Esophagus (tissue), 2 donors: ENCODE measurements around the gene WNT9A. TPM values are rescaled to one million over a fixed set of nuclear protein-coding genes. Genes with fewer than 3 reads are reported as not detected.

ENCODE experiments used
- H3K27ac ChIP-seq, 2 donors: one replicate each; pipeline ENCODE4 v1.5.1; 2013; ENCODE audit warnings: low read depth in 2 of 2, mild to moderate bottlenecking in 2 of 2, inconsistent platforms in 1 of 2, low read length in 1 of 2, moderate library complexity in 1 of 2
- H3K27me3 ChIP-seq, 2 donors: one replicate each; pipeline ENCODE4 v1.6.1; 2013; ENCODE audit warnings: low read length in 2 of 2, control low read depth in 1 of 2, mild to moderate bottlenecking in 1 of 2; ENCODE audit not compliant: insufficient read depth in 2 of 2, control insufficient read depth in 1 of 2
- H3K36me3 ChIP-seq, 2 donors: one replicate each; pipeline ENCODE4 v1.6.1; 2013; ENCODE audit warnings: low read length in 1 of 2; ENCODE audit not compliant: control insufficient read depth in 2 of 2, insufficient read depth in 2 of 2
- H3K4me1 ChIP-seq, 2 donors: one replicate each; pipeline ENCODE4 v1.6.1; 2013; ENCODE audit warnings: low read length in 1 of 2; ENCODE audit not compliant: control insufficient read depth in 2 of 2, insufficient read depth in 2 of 2
- H3K4me3 ChIP-seq, 2 donors: one replicate each; pipeline ENCODE4 v1.5.1; 2013; ENCODE audit warnings: low read length in 2 of 2, mild to moderate bottlenecking in 2 of 2, low read depth in 1 of 2, moderate library complexity in 1 of 2
- H3K9me3 ChIP-seq, 2 donors: one replicate each; pipeline ENCODE4 v1.6.1; 2013; ENCODE audit warnings: mild to moderate bottlenecking in 2 of 2, low read depth in 1 of 2, low read length in 1 of 2, moderate library complexity in 1 of 2; ENCODE audit not compliant: control insufficient read depth in 2 of 2, insufficient read depth in 1 of 2
- WGBS, 2 donors: extraction: QIAGEN DNeasy Blood & Tissue Kit; methylation state at CpG; one replicate each; pipeline ENCODE4 v1.1.7; 2013; 5-methylcytosine and 5-hydroxymethylcytosine counted together
- polyA plus RNA-seq, 2 donors: library from polyadenylated mRNA; stranded (reverse); fragments of 200-250 nt; gene quantifications; one replicate each; pipeline ENCODE4 v1.2.3, GENCODE V29; 2013
- donor health status: healthy with polysubstance abuse.
- donor health status: Bipolar disorder and iron deficiency.

The WNT9A gene
- polyA plus RNA-seq, 2 donors: 2.3 to 3.6 TPM

DNA sequence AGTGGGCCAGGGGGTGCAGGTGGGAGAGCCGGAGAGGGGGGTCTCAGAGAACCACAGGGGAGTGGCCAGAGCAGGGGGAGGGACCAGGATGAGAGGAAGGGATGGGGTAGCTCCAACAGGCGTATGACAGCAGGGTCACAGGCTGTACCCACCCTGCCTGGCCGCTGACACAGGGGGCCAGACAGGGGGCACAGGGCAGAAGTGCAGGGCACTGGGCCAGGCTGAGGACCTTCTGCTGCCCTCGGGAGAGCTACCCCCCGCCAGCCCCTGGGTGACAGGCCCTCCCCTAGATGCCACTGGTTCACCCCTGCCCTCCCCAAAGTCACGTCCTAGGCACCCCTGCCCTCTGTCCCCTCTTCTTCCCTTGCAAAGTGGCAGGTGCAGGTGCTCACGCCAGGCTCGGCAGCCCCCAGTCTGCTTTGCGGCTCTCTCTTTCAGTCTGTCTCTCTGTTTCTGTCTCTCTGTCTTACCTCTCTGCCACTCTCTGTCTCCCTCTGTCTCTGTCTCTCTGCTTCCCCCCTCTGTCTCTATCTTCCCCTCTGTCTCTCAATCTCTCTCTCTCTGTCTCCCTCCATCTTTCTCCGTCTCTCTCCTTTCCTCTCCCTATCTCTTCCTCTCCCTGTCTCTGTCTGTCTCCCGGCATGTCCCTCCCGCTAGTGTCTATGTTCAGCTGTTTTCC is 48.5 kb downstream of the WNT9A start:
- H3K36me3 ChIP-seq: no peaks in the 10 kb centered on the region
- peaks cover 0 to 3% of the 10 kb centered on the region in 2 donors for H3K4me1 ChIP-seq
- WGBS, 2 donors: 58 to 66% methylated on average over 11 to 12 of the region's 12 CpGs
- H3K27me3 ChIP-seq: no peaks in the 10 kb centered on the region
- no peaks in the 10 kb centered on the region for H3K9me3 ChIP-seq
- H3K27ac ChIP-seq: no peak overlapping the region
- H3K4me3 ChIP-seq: no peak overlapping the region

DNA sequence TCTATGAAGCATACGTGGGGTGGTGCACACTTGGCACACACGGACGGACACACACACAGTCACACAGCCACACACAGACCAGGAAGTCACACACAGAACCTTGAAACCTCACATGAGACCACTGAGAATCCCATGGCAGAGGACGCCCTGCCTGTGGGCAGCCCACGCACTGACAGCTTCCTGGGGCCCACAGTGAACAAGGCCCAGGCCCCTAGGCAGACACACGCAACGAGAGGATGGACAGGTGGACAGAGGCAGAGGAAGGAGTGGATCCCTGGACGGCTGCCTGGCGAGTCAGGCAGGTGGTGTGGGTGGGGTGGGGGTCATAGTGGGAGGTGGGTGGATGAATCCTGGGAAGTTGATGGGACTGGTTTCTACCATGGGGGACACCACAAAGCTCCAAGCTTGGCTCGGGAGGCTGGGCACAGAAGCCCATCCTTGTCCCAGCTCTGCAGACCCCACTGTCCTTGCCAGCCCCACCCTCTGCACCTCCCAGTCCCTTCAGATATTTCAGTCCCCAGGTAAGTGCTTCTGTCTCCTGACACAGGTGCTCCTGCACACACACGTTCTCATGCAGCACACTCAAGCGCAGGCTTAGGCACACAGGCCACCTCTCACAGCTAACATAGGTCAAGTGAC is 49.1 kb downstream of the WNT9A start:
- H3K4me3 ChIP-seq: no peak overlapping the region
- 69 to 74% methylated on average over 12 of the region's 12 CpGs for WGBS, 2 donors
- H3K27me3 ChIP-seq: no peaks in the 10 kb centered on the region
- no peak overlapping the region for H3K27ac ChIP-seq
- H3K36me3 ChIP-seq: no peaks in the 10 kb centered on the region
- peaks cover 0 to 3% of the 10 kb centered on the region in 2 donors for H3K4me1 ChIP-seq
- H3K9me3 ChIP-seq: no peaks in the 10 kb centered on the region

DNA sequence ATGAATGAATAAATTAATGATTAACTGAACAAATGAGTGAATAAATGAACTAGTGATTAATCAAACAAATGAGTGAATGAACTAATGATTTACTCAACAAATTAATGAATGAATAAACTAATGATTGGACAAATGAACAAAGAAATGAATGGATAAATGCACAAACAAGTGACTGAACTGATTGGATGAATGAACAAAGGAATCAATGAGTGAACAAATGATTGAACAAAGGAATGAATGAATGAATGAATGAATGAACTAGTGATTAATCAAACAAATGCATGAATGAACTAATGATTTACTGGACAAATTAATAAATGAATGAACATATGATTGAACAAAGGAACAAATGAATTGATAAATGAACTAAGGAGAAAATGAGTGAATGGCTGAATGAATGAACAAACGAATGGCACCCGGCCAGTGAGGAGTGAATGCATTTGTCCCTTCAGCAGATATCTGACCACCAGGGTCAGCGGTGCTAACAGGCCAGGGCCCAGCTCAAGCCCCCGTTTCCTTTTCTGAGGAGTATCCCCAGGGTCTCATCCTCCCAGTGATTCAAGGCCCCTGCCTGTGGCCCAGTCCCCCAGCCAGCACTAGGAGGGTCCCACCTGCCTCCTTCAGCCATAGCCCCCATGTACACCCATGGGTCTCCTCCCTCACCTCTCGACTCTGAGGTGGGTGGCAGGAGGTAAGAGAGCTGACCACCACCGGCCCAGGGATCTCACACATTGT is 49.9 kb downstream of the WNT9A start:
- Histone ChIP-seq H3K9me3 (no peaks in the 10 kb centered on the region), H3K4me1 (peaks cover 0 to 3% of the 10 kb centered on the region in 2 donors), H3K27ac (no peak overlapping the region), H3K4me3 (no peak overlapping the region), H3K27me3 (no peaks in the 10 kb centered on the region), H3K36me3 (no peaks in the 10 kb centered on the region)
- 84 to 86% methylated on average over 6 of the region's 6 CpGs for WGBS, 2 donors

DNA sequence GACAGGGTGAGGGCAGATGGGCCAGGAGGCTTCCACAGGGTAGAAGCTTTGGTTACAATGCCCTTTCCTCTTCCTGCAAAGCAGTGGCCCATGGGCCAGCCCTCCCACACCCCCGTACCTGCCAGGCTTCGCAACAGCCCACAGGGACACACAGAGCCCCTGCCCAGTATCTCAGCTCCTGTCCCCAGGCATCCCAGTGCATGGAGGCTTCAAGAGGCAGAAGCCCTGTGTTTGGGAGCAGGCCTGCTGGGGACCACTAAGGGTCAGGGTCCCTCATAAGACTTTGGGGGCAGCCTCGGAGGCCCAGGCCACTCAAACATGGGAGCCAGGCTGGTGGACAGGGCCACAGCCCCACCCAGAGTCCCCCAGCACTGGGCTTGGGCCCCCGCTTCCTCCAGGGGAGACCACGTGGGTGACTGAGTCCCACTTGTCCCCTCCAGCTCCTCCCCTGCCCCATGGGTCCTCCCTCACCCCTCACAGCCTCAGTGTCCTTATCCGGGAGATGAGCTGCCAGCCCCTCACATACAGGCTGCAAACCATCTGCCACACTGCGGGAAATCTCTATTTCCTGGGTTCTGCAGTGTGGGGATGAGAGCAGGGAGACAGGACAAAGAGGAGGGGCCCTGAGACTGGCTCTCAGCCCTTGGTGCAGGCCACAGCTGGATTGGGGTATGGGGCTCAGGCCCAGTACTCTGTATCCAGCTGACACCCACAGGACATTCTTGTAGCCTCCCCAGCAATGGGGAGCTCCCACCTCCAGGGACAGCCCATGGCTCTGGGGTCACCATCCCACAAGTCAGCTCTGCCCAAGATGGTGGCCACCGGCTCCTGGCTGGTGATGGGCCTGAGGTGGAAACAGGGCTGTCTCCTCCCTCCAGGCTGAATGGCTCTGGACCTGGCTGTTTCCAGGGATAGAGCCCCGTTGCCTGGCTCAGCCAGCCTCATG is 50.7 kb downstream of the WNT9A start:
- Histone ChIP-seq H3K9me3 (no peaks in the 10 kb centered on the region), H3K4me3 (no peak overlapping the region), H3K27me3 (no peaks in the 10 kb centered on the region), H3K36me3 (no peaks in the 10 kb centered on the region), H3K4me1 (peaks cover 0 to 5% of the 10 kb centered on the region in 2 donors), H3K27ac (no peak overlapping the region)
- WGBS, 2 donors: 92 to 94% methylated on average over 9 of the region's 9 CpGs

GRCh38 chr1:227895828-227896685 is 51.7 kb downstream of the WNT9A start:
- H3K9me3 ChIP-seq: no peaks in the 10 kb centered on the region
- 67 to 73% methylated on average over 22 to 24 of the region's 24 CpGs for WGBS, 2 donors
- H3K4me1 ChIP-seq: peaks cover 0 to 5% of the 10 kb centered on the region in 2 donors
- H3K36me3 ChIP-seq: no peaks in the 10 kb centered on the region
- H3K27ac ChIP-seq: no peak overlapping the region
- no peak overlapping the region for H3K4me3 ChIP-seq
- H3K27me3 ChIP-seq: no peaks in the 10 kb centered on the region

DNA sequence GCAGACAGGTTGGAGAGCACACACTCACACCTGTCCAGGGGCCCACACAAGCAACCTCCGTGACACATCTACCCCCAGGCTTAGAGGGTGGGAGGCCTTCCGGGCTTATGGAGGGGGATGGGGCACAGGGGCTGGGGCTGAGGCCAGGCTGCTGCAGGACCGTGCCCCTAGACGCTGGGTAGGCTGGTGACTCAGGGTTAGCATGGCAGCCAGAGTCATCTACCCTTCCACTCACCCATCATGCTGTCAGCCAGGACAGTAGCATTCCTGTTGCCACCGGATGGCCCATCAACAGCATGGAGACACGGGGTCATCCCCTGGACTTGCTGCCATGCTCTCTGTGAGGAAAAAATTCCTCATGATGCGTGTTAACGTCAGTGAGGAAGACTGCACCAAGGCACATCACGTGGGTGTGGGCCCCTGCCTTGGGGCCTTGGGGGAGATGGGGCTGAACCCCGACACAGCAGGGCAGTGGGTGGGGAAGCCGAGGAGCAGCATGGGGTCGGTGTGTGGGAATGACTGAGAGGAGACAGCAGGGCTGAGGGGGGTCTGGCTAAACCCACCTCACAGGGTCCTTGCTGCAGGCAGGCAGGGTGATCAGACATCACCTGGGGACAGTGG is 52.8 kb downstream of the WNT9A start:
- H3K27ac ChIP-seq: no peak overlapping the region
- no peaks in the 10 kb centered on the region for H3K27me3 ChIP-seq
- H3K4me1 ChIP-seq: peaks cover 0 to 5% of the 10 kb centered on the region in 2 donors
- whole genome bisulfite sequencing, 2 donors: 88 to 92% methylated on average over 12 of the region's 12 CpGs
- H3K9me3 ChIP-seq: no peaks in the 10 kb centered on the region
- no peaks in the 10 kb centered on the region for H3K36me3 ChIP-seq
- no peak overlapping the region for H3K4me3 ChIP-seq

- no peaks in the 10 kb centered on the region for H3K27me3 ChIP-seq
- 85 to 88% methylated on average over 27 of the region's 27 CpGs for WGBS, 2 donors
- no peaks in the 10 kb centered on the region for H3K9me3 ChIP-seq
- no peak overlapping the region for H3K4me3 ChIP-seq
- no peak overlapping the region for H3K27ac ChIP-seq
- H3K4me1 ChIP-seq: peaks cover 0 to 5% of the 10 kb centered on the region in 2 donors
- H3K36me3 ChIP-seq: no peaks in the 10 kb centered on the region
Observed at GRCh38 chr1:227893949-227894721, 53.6 kb downstream of the WNT9A start.
